ENCODE data around the gene NINL.

Gene NINL

DNA sequence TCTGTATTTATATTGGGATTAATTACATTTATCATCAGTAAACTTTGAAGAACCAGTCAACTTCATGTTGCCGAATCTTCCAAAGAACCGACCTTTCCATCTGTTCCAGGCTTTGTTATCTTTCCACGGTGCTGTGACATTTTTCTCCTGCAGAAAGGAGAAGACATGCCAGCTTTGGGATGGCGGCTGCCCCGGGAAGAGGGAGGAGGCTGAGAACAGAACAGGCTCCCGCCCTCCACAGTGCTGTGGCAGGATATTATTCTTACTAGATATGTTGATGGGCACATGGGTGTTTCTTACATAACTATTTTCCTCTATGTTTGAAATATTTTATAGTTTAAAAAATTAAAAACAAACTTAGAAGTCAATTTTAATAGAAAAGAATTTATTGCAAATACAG lies 133.0 kb downstream of the NINL start:
- TF ChIP-seq, protein P1, sequence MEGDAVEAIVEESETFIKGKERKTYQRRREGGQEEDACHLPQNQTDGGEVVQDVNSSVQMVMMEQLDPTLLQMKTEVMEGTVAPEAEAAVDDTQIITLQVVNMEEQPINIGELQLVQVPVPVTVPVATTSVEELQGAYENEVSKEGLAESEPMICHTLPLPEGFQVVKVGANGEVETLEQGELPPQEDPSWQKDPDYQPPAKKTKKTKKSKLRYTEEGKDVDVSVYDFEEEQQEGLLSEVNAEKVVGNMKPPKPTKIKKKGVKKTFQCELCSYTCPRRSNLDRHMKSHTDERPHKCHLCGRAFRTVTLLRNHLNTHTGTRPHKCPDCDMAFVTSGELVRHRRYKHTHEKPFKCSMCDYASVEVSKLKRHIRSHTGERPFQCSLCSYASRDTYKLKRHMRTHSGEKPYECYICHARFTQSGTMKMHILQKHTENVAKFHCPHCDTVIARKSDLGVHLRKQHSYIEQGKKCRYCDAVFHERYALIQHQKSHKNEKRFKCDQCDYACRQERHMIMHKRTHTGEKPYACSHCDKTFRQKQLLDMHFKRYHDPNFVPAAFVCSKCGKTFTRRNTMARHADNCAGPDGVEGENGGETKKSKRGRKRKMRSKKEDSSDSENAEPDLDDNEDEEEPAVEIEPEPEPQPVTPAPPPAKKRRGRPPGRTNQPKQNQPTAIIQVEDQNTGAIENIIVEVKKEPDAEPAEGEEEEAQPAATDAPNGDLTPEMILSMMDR (IDR thresholded peaks at IDR 0.05; ENCODE audit: low read depth, low read length) = no peak
- DNase-seq (ENCODE audit: extremely low read depth, low read depth) = no peak

DNA sequence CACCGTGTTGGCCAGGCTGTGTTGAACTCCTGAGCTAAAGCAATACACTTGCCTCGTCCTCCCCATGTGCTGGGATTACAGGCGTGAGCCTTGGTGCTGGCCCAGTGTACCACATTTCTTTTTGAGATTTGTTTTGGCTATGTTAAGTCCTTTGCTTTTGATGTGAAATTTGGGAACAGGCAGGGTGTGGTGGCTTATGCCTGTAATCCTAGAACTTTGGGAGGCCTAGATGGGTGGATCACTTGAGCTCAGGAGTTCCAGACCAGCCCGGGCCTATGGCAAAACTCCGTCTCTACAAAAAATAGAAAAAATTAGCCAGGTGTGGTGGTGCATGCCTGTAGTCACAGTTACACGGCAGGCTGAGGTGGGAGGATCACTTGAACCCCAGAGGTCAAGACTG lies 137.7 kb downstream of the NINL start:
- TF ChIP-seq, protein P1 (IDR thresholded peaks at IDR 0.05; ENCODE audit: low read depth, low read length) = no peak
- no peak for DNase-seq (ENCODE audit: extremely low read depth, low read depth)

DNA sequence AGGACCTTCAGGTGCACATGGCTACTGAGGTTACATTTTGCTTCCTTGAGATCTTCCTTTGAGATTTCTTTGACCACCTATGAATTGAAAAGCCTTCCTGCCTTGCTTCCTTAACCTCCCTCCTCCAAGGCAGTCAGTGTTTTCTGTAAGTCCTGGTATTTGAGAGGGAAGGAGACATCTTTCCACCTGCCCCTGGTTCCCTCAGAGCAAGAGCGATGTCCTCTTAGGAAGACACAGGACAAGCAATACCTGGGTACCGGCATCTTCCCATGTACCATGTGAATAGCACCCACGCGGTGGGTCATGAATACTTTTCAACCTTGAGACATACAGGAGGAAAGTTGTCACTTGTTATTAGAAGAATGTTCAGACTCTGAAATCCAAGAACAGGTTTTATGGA lies 140.8 kb downstream of the NINL start:
- no peak for DNase-seq (ENCODE audit: extremely low read depth, low read depth)
- TF ChIP-seq, protein P1 (IDR thresholded peaks at IDR 0.05; ENCODE audit: low read depth, low read length) = no peak

DNA sequence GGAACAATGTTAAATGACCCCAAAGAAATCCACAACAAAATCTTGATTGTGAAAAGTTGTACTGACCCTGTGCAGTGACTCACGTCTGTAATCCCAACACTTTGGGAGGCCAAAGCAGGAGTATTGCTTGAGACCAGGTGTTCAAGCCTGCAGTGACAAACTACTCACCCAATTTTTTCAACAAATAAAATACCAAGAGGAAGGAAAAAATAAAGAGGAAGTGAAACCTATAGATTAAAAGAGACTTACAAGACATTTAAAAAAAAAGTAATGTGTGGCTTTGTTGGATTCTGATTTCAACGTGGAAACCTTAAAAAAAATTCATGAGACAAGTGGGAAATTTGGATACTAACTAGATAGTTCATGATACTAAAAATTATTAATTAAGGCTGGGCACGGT lies 146.0 kb downstream of the NINL start:
- no peak for DNase-seq (ENCODE audit: extremely low read depth, low read depth)
- TF ChIP-seq, protein P1 (IDR thresholded peaks at IDR 0.05; ENCODE audit: low read depth, low read length) = no peak

DNA sequence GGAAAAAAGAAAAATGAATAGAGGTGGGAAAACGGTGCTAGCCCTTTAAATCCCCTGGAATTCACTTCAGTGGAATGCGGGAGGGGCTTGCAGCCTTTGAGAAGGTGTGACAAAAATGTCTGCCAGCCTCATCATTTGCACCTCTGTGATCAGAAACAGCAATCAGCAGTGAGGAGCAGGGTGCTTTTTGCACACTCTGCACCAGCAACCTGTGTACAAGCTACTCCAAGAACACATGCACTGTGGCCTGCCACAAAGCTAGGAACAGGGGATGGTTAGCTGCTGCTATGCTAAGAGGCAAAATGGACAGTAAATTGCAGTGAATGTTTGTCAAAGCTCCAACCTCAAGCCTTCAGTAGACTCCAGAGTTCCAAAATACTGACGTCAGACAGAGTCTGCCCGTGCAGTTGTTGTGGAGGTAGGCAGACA lies 148.2 kb downstream of the NINL start:
- TF ChIP-seq, protein P1 (IDR thresholded peaks at IDR 0.05; ENCODE audit: low read depth, low read length) = no peak
- no peak for DNase-seq (ENCODE audit: extremely low read depth, low read depth)

DNA sequence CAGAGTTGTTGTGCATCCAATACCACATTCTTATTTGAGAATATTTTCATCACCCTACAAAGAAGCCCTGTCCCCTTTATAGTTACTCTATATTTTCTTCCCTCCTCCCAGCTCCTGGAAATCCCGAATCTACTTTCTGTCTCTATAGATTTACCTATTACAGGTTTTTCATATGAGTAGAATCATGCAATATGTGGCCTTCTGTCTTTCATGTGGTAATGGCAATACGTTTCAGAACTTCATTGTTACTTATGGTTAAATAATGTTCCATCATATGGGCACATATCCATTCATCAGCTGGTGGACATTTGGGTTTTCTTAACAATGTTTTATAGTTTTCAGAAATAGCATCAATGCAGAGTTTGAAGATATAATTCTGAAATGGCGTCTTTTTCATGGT lies 160.8 kb downstream of the NINL start:
- no peak for DNase-seq (ENCODE audit: extremely low read depth, low read depth)
- TF ChIP-seq, protein P1 (IDR thresholded peaks at IDR 0.05; ENCODE audit: low read depth, low read length) = no peak

DNA sequence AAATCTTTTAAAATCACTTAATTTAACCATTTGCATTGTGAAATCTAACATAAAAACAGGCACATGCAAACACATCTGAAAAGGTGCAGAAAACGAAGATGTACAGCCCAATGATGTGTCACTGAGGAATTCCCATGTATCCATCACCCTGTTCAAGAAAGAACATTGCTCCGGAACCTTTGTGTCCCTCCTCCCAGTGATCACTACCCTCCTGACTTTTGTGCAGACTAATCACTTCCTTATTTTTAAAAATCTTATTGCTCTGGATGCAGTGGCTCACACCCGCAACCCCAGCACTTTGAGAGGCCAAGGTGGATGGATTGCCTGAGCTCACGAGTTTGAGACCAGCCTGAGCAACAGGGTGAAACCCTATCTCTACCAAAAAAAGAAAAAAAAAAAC lies 163.3 kb downstream of the NINL start:
- no peak for DNase-seq (ENCODE audit: extremely low read depth, low read depth)
- TF ChIP-seq, protein P1 (IDR thresholded peaks at IDR 0.05; ENCODE audit: low read depth, low read length) = no peak
